ENCODE measurements around the gene E2F2. TPM values are rescaled to one million over a fixed set of nuclear protein-coding genes. Genes with fewer than 3 reads are reported as not detected.

Gene E2F2
- total and polyA plus RNA-seq, 2 of the 13 experiments (the other 11 are each of a cell fraction or from before 2014, with no cell fraction given) = 0.65 to 6.6 TPM

GRCh38 chr1:23558140-23558871 is 27.3 kb upstream of the E2F2 start (continued):
- TF ChIP-seq PRDM15 (CRISPR knock-in tag; IDR thresholded peaks at IDR 0.05) (peak; percentile 7; the same call in 1 of the 2 replicates), ZNF784 (CRISPR knock-in tag; IDR thresholded peaks at IDR 0.05; ENCODE audit: borderline replicate concordance) (peak; percentile 40; the same call in 1 of the 2 replicates), FOXA1 (IDR thresholded peaks at IDR 0.05) (no peak), FOXA1 (CRISPR knock-in tag; IDR thresholded peaks at IDR 0.05) (0 out of 2 replicates have a peak, but pooled peaks have one; percentile 4), HMGXB4 (CRISPR knock-in tag; IDR thresholded peaks at IDR 0.05; ENCODE audit: borderline replicate concordance in 1 of 2, low read depth in 1 of 2) (peak; percentile 33 to 38; a peak in 2 of 4 replicates), NFYB (CRISPR knock-in tag; IDR thresholded peaks at IDR 0.05) (0 out of 2 replicates have a peak, but pooled peaks have one; percentile 12), CREB1 (IDR thresholded peaks at IDR 0.05) (no peak), CREB1 (CRISPR knock-in tag; IDR thresholded peaks at IDR 0.05) (peak; percentile 89), ZNF574 (CRISPR knock-in tag; IDR thresholded peaks at IDR 0.05) (peak; percentile 73), MYNN (CRISPR knock-in tag; IDR thresholded peaks at IDR 0.05; ENCODE audit: low read depth) (0 out of 2 replicates have a peak, but pooled peaks have one; percentile 38), ZNF414 (CRISPR knock-in tag; IDR thresholded peaks at IDR 0.05) (0 out of 2 replicates have a peak, but pooled peaks have one; percentile 14), ZNF501 (CRISPR knock-in tag; IDR thresholded peaks at IDR 0.05) (no peak; the same call in 1 of the 2 replicates), HNRNPLL (IDR thresholded peaks at IDR 0.05; ENCODE audit: low read depth, low read length, poor library complexity, severe bottlenecking) (peak; percentile 55), HNRNPH1 (optimal IDR thresholded peaks at IDR 0.05; ENCODE audit: low read depth, low read length) (no peak), HNF4G (IDR thresholded peaks at IDR 0.05; ENCODE audit: borderline replicate concordance, low read depth, low read length) (no peak), HNF4G (CRISPR knock-in tag; IDR thresholded peaks at IDR 0.05; ENCODE audit: borderline replicate concordance, low read depth) (peak; percentile 55; the same call in 1 of the 2 replicates), ZNF773 (CRISPR knock-in tag; IDR thresholded peaks at IDR 0.05; ENCODE audit: borderline replicate concordance) (0 out of 2 replicates have a peak, but pooled peaks have one; percentile 63)

Measured in HepG2 (cell line).